ENCODE results near the gene CDH20.

The CDH20 gene

GRCh38 chr18:61426492-61427053 is 93.3 kb downstream of the CDH20 start:
- ATAC-seq (no peak), DNase-seq (no peak)

DNA sequence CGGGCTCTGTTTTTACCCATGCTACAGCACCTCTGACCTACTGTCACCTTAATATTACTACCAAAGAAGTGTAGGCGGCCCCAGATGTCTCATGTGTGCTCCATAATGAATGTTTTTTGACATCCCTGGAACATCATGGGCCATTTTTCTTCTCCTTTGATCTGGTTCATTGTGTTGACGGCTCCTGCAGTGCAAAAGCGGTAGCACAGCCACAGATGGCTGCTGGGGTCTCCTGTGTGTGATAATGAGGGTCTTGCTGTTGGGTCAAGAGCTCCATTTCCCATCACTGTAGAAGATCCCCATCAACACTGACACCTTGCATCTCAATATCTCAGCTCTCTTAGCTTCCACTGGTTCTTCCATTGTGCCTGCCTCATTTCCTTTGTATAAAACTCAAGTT is 95.0 kb downstream of the CDH20 start:
- DNase-seq, result no peak
- no peak for ATAC-seq

DNA sequence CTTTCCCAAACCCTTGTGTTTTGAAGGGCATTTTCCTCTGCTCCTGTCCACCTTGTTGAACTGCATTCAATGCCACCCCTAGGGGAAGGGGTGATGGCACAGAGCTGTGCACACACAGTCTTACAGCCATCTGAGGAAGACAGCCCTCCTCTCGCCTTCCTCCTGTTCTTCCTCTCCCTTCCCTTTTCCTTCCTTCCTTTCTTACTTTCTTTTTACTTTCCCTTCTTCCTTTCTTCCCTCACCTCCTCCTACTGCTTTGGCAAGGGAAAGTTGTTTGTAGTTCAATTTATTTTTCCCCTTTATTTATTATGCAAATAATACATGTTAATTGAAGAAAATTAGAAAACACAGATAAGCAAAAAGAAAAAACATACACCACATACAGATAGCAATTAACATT is 99.4 kb downstream of the CDH20 start:
- no peak for ATAC-seq

GRCh38 chr18:61435064-61435652 is 101.9 kb downstream of the CDH20 start:
- peak; percentile 32 for ATAC-seq
- DNase-seq, result no peak

More for the DNA sequence above, 99.4 kb downstream of the CDH20 start:
- DNase-seq, result no peak

- DNase-seq, result no peak
- ATAC-seq, result no peak
Measured at GRCh38 chr18:61443081-61443725, 110.0 kb downstream of the CDH20 start.

- DNase-seq (no peak), ATAC-seq (no peak)
Measured at GRCh38 chr18:61448316-61448715, 115.1 kb downstream of the CDH20 start.

GRCh38 chr18:61459896-61460648 is 126.8 kb downstream of the CDH20 start:
- no peak for ATAC-seq
- no peak for DNase-seq

DNA sequence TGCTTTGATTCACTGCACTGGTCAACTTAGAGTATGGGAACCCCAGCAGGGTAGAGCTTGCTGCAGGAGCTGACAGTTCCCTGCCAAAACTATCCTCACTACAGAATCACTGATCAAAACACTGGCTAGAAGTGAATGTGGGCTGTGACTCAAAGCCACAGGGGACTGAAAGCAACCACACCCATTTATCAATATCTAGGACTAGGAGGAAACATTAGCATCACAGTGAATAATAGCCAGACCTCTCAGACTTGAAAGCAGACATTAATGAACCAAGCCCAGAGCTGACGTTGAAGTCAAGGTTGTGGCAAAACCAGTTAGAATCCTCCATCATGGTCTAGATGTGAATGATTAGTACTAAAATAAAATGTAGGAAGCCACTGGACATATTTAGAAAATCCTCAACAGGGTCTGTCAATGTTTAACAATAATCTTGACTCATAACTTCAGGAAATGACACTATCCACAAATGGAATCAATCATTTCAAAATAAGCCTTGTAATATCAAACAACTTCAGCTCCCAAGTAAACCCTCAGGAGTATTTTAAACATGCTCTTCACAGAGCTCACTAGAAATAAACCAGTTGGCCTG is 131.4 kb downstream of the CDH20 start:
- no peak for DNase-seq
- no peak for ATAC-seq

GRCh38 chr18:61466736-61467135 is 133.5 kb downstream of the CDH20 start:
- no peak for DNase-seq
- no peak for ATAC-seq

GRCh38 chr18:61470031-61470674 is 136.9 kb downstream of the CDH20 start:
- ATAC-seq (no peak), DNase-seq (no peak)

DNA sequence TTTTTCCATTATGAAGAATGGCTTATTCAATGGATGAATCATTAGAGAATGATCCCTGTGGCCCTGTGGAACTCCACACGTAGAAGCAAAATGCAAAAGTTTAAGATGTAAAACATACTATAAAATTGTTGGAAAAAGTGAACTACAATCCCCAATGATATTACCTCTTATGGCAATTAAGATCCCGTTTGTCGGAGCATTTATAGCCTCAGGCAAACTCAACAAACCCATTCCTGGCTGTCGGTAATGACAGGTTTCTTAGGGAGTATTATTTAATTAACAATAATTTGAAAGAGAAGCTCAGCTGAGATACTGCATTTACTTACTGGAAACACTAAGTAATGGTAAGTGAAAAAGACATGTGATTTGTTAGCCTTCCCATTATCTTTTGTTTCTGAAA is 138.3 kb downstream of the CDH20 start:
- DNase-seq (no peak), ATAC-seq (no peak)

- DNase-seq (no peak), ATAC-seq (no peak)
Measured at GRCh38 chr18:61471942-61472341, 138.7 kb downstream of the CDH20 start.

- ATAC-seq, result no peak
Measured at GRCh38 chr18:61474341-61474740, 141.1 kb downstream of the CDH20 start.

GRCh38 chr18:61474918-61475317 is 141.7 kb downstream of the CDH20 start:
- DNase-seq, result no peak
- no peak for ATAC-seq

More at GRCh38 chr18:61474341-61474740, 141.1 kb downstream of the CDH20 start:
- DNase-seq, result no peak

DNA sequence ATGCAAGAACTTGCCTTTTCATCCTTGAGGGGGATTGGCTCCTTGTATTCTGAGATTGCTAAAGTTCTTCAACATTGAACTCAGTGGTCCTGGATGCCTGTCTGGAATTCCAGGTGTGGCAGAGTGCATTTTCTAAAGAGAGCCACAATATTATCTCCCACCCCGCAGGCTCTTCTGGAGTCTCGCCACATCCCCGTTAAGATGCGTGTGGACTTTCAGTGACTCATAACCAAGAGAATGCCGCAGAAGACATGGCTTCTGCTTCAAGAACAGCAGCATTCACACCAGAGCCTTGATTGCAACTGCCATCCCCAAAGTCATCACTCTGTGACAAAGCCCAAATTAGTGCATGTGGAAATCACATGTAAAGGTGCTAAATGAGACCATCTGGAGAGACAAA is 142.7 kb downstream of the CDH20 start:
- DNase-seq (no peak), ATAC-seq (no peak)

DNA sequence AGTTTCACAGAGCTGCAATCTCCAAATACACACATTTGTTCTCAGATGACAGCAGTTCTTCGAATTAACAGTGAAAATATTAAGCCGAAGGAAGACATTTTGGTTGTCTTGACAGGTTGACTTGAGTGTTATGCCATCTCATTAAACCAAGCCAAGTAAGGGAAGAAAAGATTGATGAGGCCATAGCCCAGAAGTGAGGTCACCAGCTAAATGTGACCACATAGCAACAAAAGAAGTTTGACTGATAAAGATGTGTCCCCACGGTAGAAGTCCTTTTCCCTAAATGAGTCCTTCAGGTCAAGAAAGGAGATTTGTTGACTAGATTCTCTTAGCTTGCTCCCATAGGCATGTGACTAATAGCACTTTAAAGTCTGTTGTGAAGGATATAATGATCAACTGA is 156.1 kb downstream of the CDH20 start:
- no peak for DNase-seq
- no peak for ATAC-seq

DNA sequence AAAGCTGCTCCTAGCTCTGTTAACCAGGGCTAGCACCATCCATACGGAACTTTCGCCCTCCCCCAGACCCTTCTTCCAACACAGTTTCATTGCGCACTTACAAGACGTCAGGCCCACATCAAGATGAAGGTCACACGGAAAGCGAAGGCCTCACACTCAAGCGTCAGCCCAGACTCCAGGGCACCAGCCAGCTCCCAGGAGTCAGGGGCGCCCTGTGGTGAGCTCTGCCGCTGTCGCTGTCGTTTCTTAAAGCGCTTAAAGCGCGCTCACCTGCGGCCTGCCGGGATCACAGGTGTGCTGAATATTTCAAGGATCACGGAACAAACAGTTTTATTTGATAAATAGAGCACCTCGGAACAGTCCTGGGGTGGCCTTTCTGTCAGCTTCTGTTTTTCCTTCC is 163.1 kb downstream of the CDH20 start:
- ATAC-seq (no peak), DNase-seq (no peak)

- ATAC-seq, result no peak
- no peak for DNase-seq
Measured at GRCh38 chr18:61497422-61497821, 164.2 kb downstream of the CDH20 start.

GRCh38 chr18:61502472-61502871 is 169.2 kb downstream of the CDH20 start:
- DNase-seq, result peak; percentile 4

DNA sequence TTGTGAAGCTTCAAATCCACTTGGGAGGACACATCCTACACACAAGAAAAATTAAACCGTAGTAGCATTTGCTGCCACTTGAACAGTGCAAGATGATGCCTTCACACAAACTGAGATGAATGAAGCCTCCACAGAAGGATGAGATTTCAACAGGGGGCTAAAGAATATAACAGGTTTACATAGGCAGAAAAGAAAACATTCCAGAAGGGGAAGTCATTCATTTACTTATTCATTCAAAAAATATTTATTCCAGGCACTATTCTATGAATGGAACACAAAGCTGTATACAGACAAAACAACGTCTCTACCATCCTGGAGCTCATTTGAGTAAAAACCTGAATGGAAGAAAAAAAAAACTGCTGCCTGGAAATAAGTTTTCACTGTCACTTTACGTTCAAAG is 170.5 kb downstream of the CDH20 start:
- ATAC-seq, result no peak

More at GRCh38 chr18:61502472-61502871, 169.2 kb downstream of the CDH20 start:
- ATAC-seq, result no peak

GRCh38 chr18:61528961-61529360 is 195.7 kb downstream of the CDH20 start:
- DNase-seq, result no peak
- ATAC-seq, result no peak

More for the DNA sequence above, 170.5 kb downstream of the CDH20 start:
- DNase-seq, result no peak

GRCh38 chr18:61530681-61531080 is 197.5 kb downstream of the CDH20 start:
- DNase-seq (no peak), ATAC-seq (no peak)

Measured in stimulated activated naive CD8-positive, alpha-beta T cell treated with anti-CD3 and anti-CD28 coated beads, Interleukin-15, Interleukin-2, amounts not matched to agents 100 U/mL and 50 U/mL, for 24 hours (primary cell).